H1 (cell line): ENCODE data around the gene R3HDML.

ENCODE experiments used
- HDAC2 ChIP-seq, 2 experiments: fragments of 300-600 bp in 1 of 2; sonication (generic) in 1 of 2; IDR thresholded peaks; 2 replicates each; pipeline ENCODE4 v1.6.1; 2011 to 2012; ENCODE audit warnings: low read depth in 2 of 2, low read length in 2 of 2, mild to moderate bottlenecking in 2 of 2, moderate library complexity in 2 of 2, borderline replicate concordance in 1 of 2, inconsistent platforms in 1 of 2
- POLR2A ChIP-seq, 2 experiments: IDR thresholded peaks; 1 replicate in 1 of 2; 2 replicates in 1 of 2; pipeline ENCODE4 v1.6.1; 2011; ENCODE audit warnings: low read depth in 2 of 2, low read length in 2 of 2, mild to moderate bottlenecking in 2 of 2; ENCODE audit errors: control extremely low read depth in 1 of 2
- ZNF274 ChIP-seq: IDR thresholded peaks from 2 replicates; pipeline ENCODE4 v1.7.0; 2012; ENCODE audit warnings: low read length, borderline replicate concordance; ENCODE audit errors: extremely low read depth

DNA sequence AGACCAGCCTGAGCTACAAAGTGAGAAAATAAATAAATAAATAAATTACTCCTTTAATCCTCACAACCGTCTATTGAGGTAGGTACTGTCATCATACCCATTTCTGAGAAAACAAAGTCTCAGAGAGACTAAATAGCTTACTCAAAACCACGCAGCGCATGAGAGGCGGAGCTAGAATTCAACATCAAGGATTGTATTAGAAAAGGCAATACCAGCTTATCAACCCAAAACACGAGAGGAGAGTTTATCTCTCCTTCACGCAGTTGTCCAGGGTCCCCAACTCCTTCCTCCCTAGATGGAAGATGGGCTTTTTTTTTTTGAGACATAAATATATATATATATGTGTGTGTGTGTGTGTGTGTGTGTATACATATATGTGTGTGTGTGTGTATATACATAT, 30.9 kb downstream of the R3HDML start:
- TF ChIP-seq POLR2A (IDR thresholded peaks at IDR 0.05; ENCODE audit: control extremely low read depth in 1 of 2, low read depth in 2 of 2, low read length in 2 of 2) (no peak), HDAC2 (IDR thresholded peaks at IDR 0.05; ENCODE audit: borderline replicate concordance in 1 of 2, low read depth in 2 of 2, low read length in 2 of 2) (no peak), ZNF274 (no peak)
